OCI-LY1 (cell line): Measurements from ENCODE around the gene NTHL1.

Source experiments
- EZH2 ChIP-seq: fragments of 200-600 bp; sonication (generic), shearing (Covaris generic); IDR thresholded peaks from 2 replicates; pipeline ENCODE4 v1.8.0; 2017; ENCODE audit warnings: borderline replicate concordance, mixed run types, mild to moderate bottlenecking, antibody characterized with exemption, low read length, moderate library complexity, mixed read lengths
- TF ChIP-seq, protein P1 (sequence below): fragments of 200-600 bp; sonication (generic), shearing (Covaris generic); IDR thresholded peaks from 2 replicates; pipeline ENCODE4 v1.5.1; 2017; ENCODE audit warnings: mild to moderate bottlenecking, antibody characterized with exemption, low read length, moderate library complexity, mixed read lengths

DNA sequence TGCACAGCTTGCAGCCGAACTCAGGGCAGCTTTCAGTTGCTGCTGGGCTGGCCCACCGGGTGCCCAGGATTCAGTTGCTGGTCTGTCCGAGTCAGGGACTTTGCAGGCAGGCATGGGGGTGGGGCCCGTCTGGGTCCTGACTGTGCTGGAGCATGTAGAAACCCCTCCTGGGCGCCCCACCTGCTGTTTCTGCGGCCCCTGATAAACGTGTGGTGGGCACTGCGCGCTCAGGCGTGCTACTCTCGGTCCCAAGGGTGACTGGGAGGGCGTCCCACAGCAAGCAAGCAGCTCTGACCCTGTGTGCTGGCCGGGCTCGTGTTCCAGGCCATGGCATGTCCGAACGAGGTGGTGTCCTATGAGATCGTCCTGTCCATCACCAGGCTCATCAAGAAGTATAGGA lies 12.7 kb upstream of the NTHL1 start:
- TF ChIP-seq, protein P1, sequence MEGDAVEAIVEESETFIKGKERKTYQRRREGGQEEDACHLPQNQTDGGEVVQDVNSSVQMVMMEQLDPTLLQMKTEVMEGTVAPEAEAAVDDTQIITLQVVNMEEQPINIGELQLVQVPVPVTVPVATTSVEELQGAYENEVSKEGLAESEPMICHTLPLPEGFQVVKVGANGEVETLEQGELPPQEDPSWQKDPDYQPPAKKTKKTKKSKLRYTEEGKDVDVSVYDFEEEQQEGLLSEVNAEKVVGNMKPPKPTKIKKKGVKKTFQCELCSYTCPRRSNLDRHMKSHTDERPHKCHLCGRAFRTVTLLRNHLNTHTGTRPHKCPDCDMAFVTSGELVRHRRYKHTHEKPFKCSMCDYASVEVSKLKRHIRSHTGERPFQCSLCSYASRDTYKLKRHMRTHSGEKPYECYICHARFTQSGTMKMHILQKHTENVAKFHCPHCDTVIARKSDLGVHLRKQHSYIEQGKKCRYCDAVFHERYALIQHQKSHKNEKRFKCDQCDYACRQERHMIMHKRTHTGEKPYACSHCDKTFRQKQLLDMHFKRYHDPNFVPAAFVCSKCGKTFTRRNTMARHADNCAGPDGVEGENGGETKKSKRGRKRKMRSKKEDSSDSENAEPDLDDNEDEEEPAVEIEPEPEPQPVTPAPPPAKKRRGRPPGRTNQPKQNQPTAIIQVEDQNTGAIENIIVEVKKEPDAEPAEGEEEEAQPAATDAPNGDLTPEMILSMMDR = no peak
- TF ChIP-seq EZH2 = no peak
